ENCODE results near the gene GART.
"Not testable (repeated sequence)": the region's sequence is repeated elsewhere in the genome, so short reads cannot be mapped to it uniquely, and the experiment has no call there.

GART gene

DNA sequence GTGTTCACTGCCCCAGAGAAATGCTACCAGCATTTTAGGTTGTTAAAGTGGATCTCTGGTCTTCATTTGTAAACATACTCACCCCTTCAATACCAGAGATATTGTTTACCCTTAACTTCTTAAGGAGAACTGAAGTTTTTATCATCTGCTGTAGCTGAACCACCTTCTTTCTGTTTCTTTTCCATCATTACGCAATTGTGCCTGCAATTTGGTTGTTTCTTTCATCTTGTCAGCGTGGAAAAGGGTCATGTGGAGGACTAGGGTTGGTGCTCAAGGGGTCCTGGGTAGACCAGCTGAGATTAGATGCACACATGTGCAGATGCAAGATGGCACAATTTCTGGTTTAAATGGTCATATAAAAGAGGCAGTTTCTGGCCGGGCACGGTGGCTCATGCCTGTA is 23.0 kb downstream of the GART start:
- no peak for DNase-seq (ENCODE audit: low read depth)

DNA sequence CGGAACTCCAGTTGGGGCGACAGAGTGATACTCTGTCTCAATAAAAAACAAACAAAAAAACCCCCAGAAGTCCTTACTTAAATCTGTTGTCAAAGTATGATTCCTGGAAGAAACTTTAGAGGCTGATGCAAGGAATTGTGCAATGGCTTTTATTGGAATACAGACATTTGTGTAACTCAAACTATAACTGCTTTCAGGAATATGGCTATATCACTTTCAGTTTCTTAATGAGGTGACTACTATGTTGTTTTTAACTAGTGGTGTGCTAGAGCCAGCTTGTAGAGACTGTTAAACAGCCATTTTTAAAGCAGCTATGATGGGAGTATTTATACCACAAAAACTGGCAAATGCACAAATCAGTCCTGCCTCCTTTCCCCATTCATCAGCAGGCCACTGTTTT is 27.7 kb downstream of the GART start:
- no peak for DNase-seq (ENCODE audit: low read depth)

DNA sequence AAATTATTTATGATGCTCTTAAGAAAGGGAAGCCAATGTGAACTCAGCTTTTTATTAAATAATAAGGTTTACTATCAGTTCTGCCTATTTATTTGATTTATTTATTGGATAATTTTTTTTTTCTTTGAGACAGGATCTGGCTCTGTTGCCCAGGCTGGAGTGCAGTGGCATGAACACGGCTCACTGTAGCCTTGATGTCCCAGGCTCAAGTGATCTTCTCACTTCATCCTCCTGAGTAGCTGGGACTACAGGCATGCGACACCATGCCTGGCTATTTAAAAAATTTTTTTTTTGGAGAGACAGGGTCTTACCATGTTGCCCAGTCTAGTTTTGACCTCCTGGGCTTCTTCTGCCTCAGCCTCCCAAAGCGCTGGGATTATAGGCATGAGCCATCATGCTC is 29.4 kb downstream of the GART start:
- DNase-seq (ENCODE audit: low read depth), result no peak

DNA sequence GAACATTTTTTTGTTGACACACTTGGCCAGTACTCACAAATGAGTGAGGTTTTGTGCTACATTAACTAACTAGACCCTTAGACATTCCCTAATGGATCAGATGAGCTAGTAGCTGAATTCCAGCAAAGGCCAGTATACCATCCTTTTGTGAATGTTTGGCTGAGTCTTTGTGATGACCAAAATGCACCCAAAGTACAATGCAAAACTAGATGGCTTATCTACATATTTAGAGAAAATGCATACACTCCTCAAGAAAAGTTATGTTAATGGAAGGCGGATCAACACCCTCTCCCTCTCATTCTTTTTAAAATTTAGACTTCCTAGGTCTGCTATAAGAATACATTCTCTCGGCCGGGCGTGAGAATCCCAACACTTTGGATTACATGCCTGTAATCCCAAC is 30.3 kb downstream of the GART start:
- no peak for DNase-seq (ENCODE audit: low read depth)

DNA sequence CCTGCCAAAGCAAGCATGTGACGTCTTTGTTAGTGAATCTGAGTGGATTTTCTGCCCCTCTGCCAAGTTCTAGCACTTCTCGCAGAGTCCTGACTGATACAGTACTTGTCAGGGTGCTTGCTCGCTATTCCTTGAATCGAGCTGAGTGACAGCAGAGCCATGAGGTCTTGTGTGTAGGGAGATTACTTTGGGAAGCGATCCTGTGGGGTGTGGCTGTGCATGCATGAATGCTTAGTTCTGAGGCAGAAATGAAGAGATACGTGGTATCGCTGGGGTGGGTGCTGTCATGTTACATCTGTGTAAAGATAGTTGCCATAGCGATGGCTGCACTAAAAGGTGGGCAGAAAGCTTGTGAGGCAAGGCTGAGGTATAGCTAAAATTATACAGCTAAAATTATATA is 31.1 kb downstream of the GART start:
- no peak for DNase-seq (ENCODE audit: low read depth)

DNA sequence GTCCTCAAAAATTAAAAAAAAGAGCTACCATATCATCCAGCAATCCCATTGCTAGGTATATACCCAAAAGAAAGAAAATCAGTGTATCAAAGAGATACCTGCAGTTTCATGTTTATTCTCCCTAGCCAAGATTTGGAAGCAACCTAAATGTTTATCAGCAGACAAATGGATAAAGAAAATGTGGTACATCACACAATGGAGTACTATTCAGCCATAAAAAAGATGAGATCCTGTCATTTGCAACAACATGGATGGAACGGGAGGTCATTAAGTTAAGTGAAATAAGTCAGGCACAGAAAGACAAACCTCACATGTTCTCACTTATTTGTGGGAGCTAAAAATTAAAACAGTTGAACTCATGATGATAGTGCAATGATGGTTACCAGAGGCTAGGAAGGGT is 34.9 kb downstream of the GART start:
- DNase-seq (ENCODE audit: low read depth), result not testable (repeated sequence)

DNA sequence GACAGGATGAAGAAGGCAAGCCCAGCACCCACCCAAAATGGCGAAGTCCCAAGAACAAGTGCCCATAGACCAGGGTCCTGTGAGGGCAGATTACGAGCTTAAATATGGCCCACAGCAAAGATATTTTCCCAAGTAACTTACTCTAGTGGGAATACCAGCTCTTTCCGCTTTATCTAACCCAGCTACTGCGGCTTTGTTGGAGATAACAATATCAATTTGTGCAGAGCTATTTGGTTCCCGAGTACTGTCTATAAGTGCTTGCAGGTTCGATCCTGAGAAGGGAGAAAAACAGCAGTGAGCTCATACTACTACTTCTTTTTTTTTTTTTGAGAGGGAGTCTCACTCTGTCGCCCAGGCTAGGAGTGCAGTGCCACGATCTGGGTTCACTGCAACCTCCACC is 36.1 kb downstream of the GART start:
- DNase-seq (ENCODE audit: low read depth), result no peak

DNA sequence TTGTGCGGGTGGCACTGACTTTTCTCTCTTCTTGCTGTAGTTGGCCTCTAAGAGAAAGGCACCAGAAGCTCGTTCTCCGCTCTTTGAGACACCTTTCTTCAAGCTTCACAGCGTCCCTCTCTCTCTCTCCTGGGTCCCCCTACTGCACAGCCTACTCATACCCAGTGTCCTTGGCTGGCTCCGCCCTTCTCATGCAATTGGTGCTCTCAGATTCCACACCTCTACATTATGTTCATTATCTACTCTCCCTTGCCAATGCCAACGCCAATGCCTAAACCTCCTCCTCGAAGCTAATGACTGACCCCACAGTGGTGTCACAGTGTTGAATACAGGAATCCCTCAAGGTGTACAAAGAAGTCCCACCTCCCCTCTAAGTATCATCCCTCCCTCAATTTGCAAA is 45.6 kb downstream of the GART start:
- DNase-seq (ENCODE audit: low read depth), result no peak

DNA sequence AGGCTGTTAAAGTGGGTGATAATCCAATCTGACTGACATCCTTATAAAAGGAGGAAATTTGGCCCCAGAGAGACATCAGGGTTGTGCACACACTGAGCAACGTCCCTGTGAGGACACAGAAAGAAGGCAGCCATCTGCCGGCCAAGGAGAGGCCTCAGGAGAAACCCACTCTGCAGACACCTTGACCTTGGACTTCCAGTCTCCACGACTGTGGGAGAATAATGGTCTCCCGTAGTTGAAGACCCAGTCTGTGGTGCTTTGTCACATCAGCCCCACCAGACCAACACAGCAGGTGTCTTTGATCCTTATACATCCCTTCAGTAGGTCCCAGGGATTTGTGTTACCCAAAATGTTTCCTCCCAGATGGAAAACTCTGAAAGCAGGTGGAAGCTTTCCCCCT is 46.2 kb downstream of the GART start:
- DNase-seq (ENCODE audit: low read depth), result no peak

DNA sequence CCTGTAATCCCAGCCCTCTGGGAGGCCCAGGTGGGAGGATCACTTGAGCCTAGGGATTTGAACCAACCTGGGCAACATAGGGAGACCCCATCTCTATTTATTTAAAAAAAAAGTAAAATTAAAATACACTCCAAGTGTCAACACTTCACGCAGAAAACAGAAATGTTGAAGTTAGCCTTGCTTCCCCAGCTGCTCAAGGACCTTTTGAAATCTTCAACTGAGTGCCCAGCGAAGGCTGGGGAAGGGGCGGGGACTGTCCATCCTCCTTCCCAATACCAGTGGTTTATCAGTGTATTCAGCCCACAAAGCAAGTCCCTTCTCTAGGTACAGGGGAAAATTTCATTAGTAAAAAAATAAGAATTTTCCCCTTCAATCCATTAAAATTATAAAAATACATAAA is 48.2 kb downstream of the GART start:
- no peak for DNase-seq (ENCODE audit: low read depth)

DNA sequence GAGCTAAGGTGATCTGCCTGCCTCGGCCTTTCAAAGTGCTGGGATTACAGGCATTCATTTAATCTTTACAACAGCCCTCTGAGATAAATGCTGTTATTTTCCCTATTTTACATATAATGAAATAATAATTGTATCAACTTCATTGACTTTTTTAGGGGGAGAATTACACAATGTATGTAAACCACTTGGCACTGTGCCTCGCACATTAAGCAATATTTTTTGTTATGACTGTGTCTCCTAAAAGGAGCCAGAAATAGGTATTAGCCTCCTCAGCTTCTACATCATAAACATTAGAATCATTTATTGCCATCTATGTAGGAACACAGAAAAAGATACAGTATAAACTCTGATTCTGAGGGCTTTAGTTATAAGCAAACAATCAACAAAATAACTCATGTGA is 49.3 kb downstream of the GART start:
- no peak for DNase-seq (ENCODE audit: low read depth)

DNA sequence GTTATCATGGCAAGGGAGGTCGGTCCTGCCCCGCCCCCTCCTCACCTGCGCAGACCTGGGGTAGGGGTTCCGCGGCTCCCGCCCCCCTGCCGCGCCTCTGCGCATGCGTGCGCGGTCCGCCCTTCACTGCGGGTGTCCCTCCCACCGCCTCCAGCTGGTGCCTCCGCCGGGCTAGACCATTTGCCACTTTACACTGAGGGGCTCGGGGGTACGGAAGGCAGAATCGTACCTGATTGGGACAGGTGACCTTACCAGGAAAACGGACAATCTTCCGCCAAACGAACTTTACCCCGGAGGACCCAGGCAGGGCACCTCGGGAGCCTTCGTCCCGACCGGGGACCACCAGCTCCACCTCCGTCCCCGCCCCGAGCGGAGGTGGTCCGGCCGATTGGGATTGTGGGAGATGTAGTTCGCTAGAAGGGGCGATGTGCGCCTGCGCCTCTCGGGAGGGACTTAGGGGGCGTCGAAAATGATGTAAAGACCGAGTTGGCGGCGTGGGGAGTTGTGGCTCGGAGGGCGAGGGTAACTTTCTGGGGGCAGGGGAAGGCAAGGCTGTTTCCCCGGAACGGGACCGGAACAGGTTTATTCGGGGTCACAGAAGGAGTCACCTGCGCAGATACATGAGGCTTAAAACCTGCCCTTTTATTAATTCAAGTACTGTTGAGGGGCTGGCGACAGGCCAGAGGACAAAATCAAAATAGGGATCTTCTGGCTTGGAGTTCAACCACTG is 50.4 kb downstream of the GART start, which contains the start of gene DNAJC28:
TSS of gene DNAJC28 (minus strand) at position 344 of the 730 bp plus-strand sequence. CDS start 2,323 bp downstream, outside the sequence.
- DNase-seq (ENCODE audit: low read depth), result peak; percentile 89

DNA sequence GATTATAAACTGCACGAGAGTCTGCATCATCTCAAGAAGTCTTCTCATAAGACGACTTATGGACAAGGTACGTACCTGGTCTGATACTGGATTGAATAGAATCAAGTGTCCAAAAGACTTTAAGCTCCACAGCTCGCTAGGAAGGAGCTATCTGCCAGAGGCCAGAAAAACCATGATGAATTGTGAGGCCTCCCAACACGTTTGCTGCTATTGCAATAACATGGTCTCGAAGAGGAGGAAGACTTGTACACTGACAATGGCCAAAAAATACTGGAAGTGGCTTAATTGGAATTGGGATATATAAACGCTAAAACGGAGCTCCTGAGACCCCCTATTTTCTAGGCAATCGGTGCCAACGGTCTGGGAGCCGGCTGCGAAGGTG is 50.9 kb downstream of the GART start:
- DNase-seq (ENCODE audit: low read depth), result no peak

DNA sequence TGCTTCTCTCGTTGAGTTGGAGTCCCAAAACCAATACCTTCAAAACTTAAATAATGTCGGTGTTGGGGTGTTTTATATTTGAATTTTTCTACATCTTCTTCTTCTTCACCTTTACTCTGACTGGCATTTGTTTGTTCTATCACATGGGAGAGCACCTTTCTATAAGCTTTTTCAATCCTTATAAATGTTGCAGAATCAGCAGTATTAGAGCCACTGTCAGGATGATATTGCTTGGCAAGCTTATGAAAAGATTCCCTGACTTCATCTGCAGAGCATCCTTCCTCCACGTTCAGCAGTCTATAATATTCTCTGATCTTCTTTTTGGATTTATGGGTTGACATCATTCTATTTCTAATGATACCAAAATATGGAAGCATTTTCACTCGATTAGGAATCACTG is 53.0 kb downstream of the GART start:
- no peak for DNase-seq (ENCODE audit: low read depth)

DNA sequence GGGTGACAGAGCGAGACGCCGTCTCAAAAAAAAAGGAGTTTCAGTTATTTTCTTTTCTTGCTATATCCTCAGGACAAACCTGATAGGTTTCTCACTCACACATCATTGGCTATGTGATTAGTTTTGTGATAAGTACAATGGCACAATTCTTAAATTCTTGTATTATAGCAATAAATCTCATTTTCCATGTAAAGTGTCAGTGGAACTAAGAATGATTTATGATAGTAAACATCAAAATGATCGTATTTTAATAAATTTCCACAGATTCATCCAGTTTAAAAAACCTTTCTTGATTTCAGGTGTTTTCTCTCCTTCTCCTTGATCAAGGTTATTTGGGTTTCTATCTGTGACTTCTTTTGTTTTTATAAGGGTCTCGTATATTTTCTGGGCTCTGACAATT is 53.9 kb downstream of the GART start:
- DNase-seq (ENCODE audit: low read depth), result no peak

DNA sequence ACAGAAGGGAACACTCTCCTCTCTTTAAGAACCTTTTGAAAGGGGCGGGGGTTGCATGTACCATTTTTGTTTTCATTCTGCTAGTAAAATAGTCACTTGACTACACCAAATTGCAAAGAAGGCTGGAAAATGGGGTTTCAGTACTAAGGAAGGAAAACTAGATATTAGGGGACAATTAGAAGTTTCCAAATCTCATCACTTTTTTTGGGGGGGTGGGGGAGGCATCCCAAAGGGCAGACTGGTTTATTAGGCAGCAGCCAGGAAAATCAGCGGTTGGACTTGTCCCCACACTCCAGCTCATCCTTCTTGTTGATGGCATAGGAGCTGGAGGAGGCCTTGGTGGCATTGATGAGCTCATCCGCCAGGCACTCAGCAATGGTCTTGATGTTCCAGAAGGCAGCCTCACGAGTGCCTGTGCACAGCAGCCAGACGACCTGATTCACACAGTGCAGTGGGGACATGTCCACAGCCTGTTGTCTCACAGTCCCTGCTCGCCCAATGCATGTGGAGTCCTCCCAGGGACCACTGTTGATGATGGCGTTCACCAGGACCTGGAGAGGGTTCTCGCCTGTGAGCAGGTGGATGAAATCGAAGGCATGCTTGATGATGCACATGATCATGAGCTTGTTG is 60.5 kb downstream of the GART start:
- DNase-seq (ENCODE audit: low read depth), result no peak

DNA sequence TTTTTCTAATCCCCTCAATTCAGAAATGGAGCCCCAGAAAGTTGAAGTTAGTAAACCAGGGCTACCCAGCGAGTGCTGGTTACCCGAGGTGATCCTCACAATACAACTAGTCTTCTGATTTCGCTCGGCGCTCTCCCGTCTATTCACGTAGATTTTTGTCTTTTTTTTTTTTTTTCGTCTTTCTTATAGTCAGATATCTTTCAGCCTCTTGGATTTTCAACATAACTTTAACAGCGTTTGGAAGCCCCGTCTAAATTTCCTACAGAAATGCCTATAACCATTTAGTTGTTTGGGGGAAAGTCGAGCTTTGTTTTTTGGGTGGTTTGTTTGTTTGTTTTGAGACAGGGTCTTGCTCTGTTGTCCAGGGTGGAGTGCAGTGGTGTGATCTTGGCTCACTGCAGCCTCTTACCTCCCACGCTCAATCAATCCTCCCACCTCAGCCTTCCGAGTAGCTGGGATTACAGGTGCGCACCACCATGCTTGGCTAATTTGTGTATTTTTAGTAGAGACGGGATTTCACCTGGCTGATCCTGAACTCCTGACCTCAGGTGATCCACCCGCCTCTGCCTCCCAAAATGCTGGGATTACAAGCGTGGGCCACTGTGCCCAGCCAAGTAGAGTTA is 61.3 kb downstream of the GART start:
- no peak for DNase-seq (ENCODE audit: low read depth)

DNA sequence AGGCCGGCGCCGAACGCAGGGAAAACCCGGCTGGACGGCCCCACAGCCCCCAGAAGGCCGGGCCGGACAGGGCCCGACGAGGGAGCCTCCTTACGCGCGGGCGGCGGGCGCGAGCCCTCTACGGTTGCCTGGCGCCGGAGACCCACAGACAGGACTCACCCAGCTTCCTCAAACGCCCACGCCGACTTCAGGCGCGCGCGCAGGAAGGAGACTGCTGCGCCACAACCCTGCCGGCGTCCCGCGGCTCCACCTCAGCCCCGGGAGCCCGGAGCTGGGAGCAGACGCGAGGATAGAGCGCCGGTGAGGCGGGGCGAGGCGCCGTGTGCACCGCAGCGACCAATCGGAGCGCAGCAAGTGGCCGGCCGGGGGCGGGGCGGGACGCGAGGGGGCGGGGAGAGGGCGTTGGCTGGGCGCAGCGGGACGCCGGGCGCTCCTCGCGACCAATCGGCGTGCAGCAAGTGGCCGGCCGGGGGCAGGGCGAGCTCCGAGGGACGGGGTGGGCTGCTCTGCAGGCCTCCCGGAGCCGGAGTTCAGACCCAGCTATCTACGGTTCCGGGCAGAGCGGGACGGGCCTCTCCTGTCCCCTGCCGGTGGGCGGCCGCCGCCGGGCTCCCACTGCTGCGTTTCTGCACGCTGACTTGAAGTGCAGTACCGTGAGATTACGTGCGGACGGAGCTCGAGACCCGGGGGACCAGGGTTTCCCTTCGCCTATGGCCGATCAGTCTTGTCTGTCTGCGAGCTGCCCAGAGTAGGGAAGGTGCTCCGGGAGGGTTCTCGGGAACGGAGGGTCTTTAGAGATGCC is 62.0 kb downstream of the GART start, which contains the start of gene TMEM50B:
TSS of gene TMEM50B (minus strand) at position 296 of the 802 bp plus-strand sequence. CDS start 11,089 bp downstream, outside the sequence.
- peak; percentile 95 for DNase-seq (ENCODE audit: low read depth)

DNA sequence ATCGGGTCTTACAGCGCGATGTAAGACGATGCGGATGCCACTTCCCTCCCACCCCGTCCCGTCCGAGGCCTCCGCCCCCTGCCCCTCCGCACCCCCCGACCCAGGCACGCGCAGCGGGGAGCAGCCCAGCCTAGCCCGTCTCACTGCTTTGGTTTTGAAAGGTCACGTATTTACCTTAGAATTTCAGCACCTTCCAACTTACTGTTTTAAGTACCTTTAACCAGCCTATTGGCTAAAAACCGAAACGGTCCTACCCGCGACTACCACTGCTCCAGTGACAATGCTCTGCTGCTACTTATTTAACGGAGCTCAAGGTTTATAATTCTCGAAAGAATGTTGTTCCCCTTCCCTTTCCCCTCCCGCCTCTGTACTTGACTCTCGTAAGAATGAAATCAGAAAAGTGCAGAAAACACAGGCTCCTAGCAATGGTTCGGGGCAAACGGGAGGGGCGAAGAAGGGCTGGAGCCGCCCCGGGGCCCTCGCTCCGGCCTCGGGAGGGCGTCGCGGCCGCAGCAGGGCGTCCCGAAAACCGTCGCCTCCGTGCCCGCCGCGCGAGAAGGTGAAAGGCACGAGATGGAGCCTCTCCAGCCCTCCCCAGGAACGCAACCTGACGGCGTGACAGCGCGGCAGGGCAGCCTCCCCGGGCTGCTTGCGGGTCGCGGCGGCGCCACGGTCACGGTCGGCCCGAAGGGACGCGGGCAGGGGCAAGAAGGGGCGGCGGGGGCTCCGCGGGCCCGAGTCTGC is 62.8 kb downstream of the GART start:
- DNase-seq (ENCODE audit: low read depth), result peak; percentile 25

DNA sequence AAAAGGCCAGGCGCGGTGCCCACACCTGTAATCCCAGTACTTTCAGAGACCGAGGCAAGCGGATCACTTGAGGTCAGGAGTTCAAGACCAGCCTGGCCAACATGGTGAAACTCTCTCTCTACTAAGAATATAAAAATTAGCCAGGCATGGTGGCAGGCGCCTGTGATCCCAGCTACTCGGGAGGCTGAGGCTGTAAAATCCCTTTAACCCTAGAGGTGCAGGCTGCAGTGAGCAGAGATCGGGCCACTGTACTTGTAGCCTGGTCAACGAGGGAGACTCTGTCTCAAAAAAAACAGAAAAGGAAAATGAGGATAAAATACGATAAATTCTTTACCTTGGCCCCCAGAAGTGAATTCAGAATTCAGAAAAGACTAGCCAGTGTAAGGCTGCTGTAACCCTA is 63.7 kb downstream of the GART start:
- DNase-seq (ENCODE audit: low read depth), result no peak

DNA sequence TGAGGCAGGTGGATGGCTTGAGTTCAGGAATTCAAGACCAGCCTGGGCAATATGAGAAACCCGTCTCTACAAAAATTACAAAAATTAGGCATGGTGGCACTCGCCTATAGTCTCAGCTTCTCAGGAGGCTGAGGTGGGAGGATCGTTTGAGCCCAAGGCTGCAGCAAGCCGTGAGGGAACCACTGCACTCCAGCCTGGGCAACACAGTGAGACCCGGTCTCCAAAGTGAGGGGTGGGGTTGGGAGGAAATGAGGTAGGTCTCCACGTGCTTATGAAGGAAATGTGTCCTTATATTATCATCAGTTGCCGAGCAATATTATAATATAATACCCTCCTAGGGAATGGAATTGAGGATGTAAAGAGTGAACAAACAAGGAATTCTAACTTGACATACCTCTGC is 64.9 kb downstream of the GART start:
- no peak for DNase-seq (ENCODE audit: low read depth)

DNA sequence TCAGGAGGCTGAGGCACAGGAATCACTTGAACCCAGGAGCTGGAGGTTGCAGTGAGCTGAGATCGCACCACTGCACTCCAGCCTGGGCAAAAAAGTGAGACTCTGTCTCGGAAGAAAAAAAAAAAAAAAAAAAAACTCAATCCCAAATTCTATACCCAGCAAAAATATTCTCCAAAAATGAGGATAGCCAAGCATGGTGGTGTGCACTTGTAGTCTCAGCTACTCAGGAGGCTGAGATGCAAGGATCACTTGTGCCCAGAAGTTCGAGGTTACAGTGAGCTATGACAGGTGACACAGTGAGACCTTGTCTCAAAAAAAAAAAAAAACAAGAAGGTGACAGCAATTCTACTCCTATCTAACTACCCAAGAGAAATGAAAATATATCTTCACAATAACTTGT is 68.6 kb downstream of the GART start:
- no peak for DNase-seq (ENCODE audit: low read depth)

Measured in T follicular helper cell (primary cell).